ENCODE measurements around the gene MYH3.

GRCh38 chr17:10649602-10650001, 7.5 kb downstream of the MYH3 start:
- TF ChIP-seq POLR2AphosphoS5 (IDR thresholded peaks at IDR 0.05) (no peak), POLR2A (IDR thresholded peaks at IDR 0.05) (no peak), CTCF (IDR thresholded peaks at IDR 0.05) (no peak)

All from transverse colon (tissue), 4 donors.